HG02885 (cell line): ENCODE data around the gene KCNQ5.
A peak's percentile ranks its signal among the peaks of the same experiment; 100 is the strongest.

Source experiments
- ATAC-seq: cut with Tn5 transposase; IDR thresholded peaks from one replicate; pipeline ENCODE4 v1.9.1; 2021; ENCODE audit warnings: mild to moderate bottlenecking; ENCODE audit not compliant: unreplicated experiment, poor library complexity

The KCNQ5 gene

GRCh38 chr6:72672906-72673305 is 51.0 kb downstream of the KCNQ5 start:
- ATAC-seq: no peak

- no peak for ATAC-seq
Observed at GRCh38 chr6:72674842-72675241, 53.0 kb downstream of the KCNQ5 start.

- no peak for ATAC-seq
Observed at GRCh38 chr6:72675396-72675795, 53.5 kb downstream of the KCNQ5 start.

GRCh38 chr6:72676995-72677394 is 55.1 kb downstream of the KCNQ5 start:
- no peak for ATAC-seq

DNA sequence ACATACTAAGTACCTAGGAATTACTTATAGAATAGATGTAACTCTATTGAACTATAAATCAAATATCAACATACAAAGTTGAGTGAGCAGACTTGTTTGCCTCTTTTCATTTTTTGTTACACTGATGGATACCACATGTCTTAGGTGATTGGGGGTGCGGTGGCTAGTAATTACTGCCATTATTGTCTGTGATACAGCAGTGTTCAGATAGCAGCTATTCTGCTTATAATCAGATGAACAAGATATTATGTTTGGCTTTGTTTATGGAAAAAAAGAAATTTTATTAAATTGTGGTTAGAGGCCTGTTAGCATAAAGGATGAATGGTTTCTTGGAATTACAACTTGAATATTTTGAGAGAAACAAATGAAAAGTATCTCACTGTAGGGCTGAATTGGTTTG is 55.9 kb downstream of the KCNQ5 start:
- no peak for ATAC-seq

GRCh38 chr6:72683797-72684196 is 61.9 kb downstream of the KCNQ5 start:
- ATAC-seq: peak; percentile 96

- ATAC-seq: peak; percentile 93
Observed at GRCh38 chr6:72689107-72689954, 67.5 kb downstream of the KCNQ5 start.

- peak; percentile 27 for ATAC-seq
Observed at GRCh38 chr6:72691249-72691648, 69.4 kb downstream of the KCNQ5 start.

DNA sequence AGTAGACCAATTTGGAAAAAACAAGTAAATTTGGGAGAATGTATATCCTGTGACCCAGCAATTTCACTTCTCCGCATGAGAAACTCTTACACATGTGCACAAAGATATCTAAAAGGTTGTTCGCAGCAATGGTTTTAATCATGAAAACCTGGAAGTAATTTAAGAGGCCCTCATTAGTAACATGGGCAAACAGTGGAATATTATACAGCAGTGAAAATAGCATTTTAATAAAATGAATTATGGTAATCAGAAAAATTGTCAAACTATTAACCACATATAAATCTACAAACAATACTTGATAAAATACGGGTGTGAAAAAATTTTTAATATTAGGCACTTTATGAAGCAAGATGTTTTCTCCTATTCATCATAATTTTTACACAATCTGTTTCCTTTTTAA is 74.2 kb downstream of the KCNQ5 start:
- no peak for ATAC-seq

DNA sequence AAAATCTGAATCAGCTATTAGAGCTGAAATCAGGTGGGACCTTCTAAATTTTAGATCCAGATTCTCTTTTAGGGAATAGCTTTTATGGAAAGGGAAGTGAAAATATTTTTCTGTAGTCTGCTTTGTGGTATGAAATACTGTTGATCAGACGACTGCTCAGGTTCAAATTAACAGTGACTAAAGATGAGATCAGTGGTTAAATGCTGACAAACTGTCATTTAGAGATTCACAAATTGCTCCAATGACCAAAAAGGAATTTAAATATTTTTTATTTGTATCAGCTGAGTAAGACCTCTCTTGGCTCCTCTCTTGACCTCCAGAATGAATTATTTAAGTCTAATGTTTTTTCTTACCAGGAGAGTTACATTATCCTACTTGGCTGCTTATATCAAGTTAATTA is 77.3 kb downstream of the KCNQ5 start:
- no peak for ATAC-seq

GRCh38 chr6:72702421-72702820 is 80.6 kb downstream of the KCNQ5 start:
- ATAC-seq: no peak

GRCh38 chr6:72703093-72703492 is 81.2 kb downstream of the KCNQ5 start:
- no peak for ATAC-seq

GRCh38 chr6:72704979-72705378 is 83.1 kb downstream of the KCNQ5 start:
- no peak for ATAC-seq

DNA sequence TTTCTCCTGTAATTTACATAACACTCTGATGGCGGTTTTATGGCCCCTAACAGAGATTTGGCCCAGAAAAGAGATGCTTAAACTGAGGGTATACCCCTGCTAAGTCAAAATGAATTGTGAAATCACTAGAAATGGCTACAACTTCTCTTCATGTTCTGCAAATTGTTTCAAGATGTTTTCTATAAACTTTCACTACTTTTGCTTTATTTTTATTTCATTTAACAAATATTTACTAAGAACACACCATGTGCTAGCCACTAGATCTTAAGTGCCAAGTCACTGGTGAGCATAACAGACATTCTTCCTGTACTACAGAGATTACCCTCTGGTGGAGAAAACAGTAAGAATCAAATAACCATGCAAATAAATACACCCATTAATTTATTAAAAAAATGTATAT is 87.6 kb downstream of the KCNQ5 start:
- ATAC-seq: no peak

GRCh38 chr6:72711731-72712130 is 89.9 kb downstream of the KCNQ5 start:
- no peak for ATAC-seq

GRCh38 chr6:72712910-72713309 is 91.0 kb downstream of the KCNQ5 start:
- no peak for ATAC-seq

GRCh38 chr6:72715119-72715518 is 93.3 kb downstream of the KCNQ5 start:
- no peak for ATAC-seq

GRCh38 chr6:72716916-72717315 is 95.1 kb downstream of the KCNQ5 start:
- no peak for ATAC-seq

GRCh38 chr6:72720464-72720863 is 98.6 kb downstream of the KCNQ5 start:
- no peak for ATAC-seq

GRCh38 chr6:72721346-72721745 is 99.5 kb downstream of the KCNQ5 start:
- no peak for ATAC-seq

- peak; percentile 92 for ATAC-seq
Observed at GRCh38 chr6:72724545-72724944, 102.7 kb downstream of the KCNQ5 start.

GRCh38 chr6:72728706-72729343 is 107.0 kb downstream of the KCNQ5 start:
- ATAC-seq: no peak
